Neuron (in vitro differentiated cells): ENCODE data around the gene PKP1.

Experiments
- H2AFZ ChIP-seq: one replicate; pipeline ENCODE4 v1.6.1; 2013; ENCODE audit warnings: low read depth, mild to moderate bottlenecking, inconsistent platforms, low read length, moderate library complexity
- H3K27me3 ChIP-seq: one replicate; pipeline ENCODE4 v1.6.1; 2013; ENCODE audit warnings: low read length; ENCODE audit not compliant: insufficient read depth
- H3K36me3 ChIP-seq: one replicate; pipeline ENCODE4 v1.6.1; 2013; ENCODE audit warnings: low read length; ENCODE audit not compliant: insufficient read depth
- H3K4me1 ChIP-seq: one replicate; pipeline ENCODE4 v1.6.1; 2013; ENCODE audit warnings: low read length; ENCODE audit not compliant: insufficient read depth
- H3K4me3 ChIP-seq: 2 replicates; pipeline ENCODE4 v1.5.1; 2013; ENCODE audit warnings: mild to moderate bottlenecking, low read length, moderate library complexity
- H3K9me3 ChIP-seq: one replicate; pipeline ENCODE4 v1.6.1; 2013; ENCODE audit warnings: low read length

The PKP1 gene

GRCh38 chr1:201310251-201310985 is 27.1 kb downstream of the PKP1 start:
- no peak overlapping the region for H2AFZ ChIP-seq
- no peak overlapping the region for H3K4me3 ChIP-seq
- H3K9me3 ChIP-seq: no peaks in the 10 kb centered on the region
- peaks cover 8% of the 10 kb centered on the region for H3K4me1 ChIP-seq
- peaks cover 28% of the 10 kb centered on the region for H3K27me3 ChIP-seq
- H3K36me3 ChIP-seq: no peaks in the 10 kb centered on the region

GRCh38 chr1:201310986-201311355 is 27.7 kb downstream of the PKP1 start:
- H3K4me3 ChIP-seq: no peak overlapping the region
- no peak overlapping the region for H2AFZ ChIP-seq
- H3K27me3 ChIP-seq: peaks cover 28% of the 10 kb centered on the region
- no peaks in the 10 kb centered on the region for H3K9me3 ChIP-seq
- H3K36me3 ChIP-seq: no peaks in the 10 kb centered on the region
- peaks cover 8% of the 10 kb centered on the region for H3K4me1 ChIP-seq

DNA sequence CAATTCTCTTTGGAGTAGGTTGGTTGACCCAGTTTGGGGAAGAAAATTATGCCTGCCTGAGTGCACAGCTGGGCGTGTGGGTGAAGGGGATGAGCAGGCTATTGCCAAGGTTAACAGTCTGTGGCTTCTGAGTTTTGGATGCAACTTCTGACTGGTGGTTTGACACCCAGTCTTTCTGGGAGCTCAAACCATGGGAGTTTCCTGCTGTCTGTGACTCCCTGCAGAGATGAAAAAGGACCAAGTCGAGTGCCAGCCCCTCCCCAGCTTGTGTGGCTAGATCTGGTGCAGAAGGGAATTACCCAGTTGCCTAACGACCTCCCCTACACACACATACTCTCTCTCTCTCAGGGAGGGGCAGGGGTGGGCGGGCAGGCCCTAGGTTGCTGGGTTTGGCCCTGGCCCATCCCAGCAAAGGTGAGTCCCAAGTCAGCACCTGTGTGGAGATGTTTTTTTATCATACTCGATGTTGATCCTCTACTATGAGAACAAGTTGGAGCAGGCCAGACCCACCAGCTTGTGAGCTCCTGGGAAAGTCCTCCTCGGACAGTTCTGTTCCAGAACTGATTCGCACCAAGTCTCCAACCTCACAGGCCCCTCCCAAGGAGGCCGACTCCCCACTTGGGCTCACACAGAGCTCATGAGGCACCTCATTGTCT is 28.2 kb downstream of the PKP1 start:
- Histone ChIP-seq H3K4me1 (peaks cover 8% of the 10 kb centered on the region), H3K27me3 (peaks cover 31% of the 10 kb centered on the region), H3K36me3 (no peaks in the 10 kb centered on the region), H3K4me3 (no peak overlapping the region), H2AFZ (no peak overlapping the region), H3K9me3 (no peaks in the 10 kb centered on the region)

- H3K36me3 ChIP-seq: no peaks in the 10 kb centered on the region
- no peaks in the 10 kb centered on the region for H3K9me3 ChIP-seq
- no peak overlapping the region for H2AFZ ChIP-seq
- H3K4me3 ChIP-seq: no peak overlapping the region
- peaks cover 30% of the 10 kb centered on the region for H3K27me3 ChIP-seq
- peaks cover 8% of the 10 kb centered on the region for H3K4me1 ChIP-seq
Observed at GRCh38 chr1:201312298-201312697, 29.0 kb downstream of the PKP1 start.

- Histone ChIP-seq H3K4me1 (peaks cover 8% of the 10 kb centered on the region), H3K4me3 (no peak overlapping the region), H2AFZ (no peak overlapping the region), H3K9me3 (no peaks in the 10 kb centered on the region), H3K36me3 (no peaks in the 10 kb centered on the region), H3K27me3 (peaks cover 31% of the 10 kb centered on the region)
Observed at GRCh38 chr1:201313086-201313485, 29.8 kb downstream of the PKP1 start.

- H3K9me3 ChIP-seq: no peaks in the 10 kb centered on the region
- H3K36me3 ChIP-seq: no peaks in the 10 kb centered on the region
- H3K27me3 ChIP-seq: peaks cover 26% of the 10 kb centered on the region
- H2AFZ ChIP-seq: no peak overlapping the region
- H3K4me3 ChIP-seq: no peak overlapping the region
- no peaks in the 10 kb centered on the region for H3K4me1 ChIP-seq
Observed at GRCh38 chr1:201316556-201316955, 33.2 kb downstream of the PKP1 start.

- H3K9me3 ChIP-seq: no peaks in the 10 kb centered on the region
Observed at GRCh38 chr1:201317551-201317950, 34.2 kb downstream of the PKP1 start.

DNA sequence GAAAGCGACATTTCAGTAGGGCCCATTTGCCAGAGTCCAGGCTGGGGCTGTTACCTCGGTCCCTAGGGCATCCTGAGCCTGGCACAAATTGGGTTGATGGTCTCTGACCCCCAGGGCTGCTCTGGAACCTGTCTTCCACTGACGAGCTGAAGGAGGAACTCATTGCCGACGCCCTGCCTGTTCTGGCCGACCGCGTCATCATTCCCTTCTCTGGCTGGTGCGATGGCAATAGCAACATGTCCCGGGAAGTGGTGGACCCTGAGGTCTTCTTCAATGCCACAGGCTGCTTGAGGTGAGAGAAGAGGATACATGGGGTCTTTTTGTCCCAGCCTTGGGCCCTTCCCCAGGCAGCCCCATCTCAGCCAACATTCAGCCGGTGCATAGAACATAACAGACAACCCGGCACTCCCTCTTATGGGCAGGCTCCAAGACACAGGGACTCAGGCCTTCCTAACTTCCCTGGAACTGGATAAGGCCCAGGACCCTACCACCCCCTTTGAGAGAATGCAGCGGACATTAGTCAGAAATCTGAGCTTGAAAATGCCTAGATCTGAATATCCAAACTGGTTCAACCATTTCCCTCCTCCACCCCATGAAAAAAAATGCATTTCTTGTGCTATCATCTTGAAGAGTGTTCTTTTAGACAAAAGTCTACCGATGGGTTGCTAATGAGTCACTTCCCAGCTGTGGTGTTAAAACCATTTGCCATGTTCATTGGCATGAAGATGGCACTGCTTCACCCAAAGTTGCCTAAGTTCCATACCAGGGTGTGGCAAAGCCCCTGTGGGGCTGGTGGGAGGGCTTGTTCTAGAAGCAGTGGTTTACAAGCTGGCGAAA is 35.4 kb downstream of the PKP1 start:
- H3K36me3 ChIP-seq: no peaks in the 10 kb centered on the region

More at GRCh38 chr1:201317551-201317950, 34.2 kb downstream of the PKP1 start:
- no peak overlapping the region for H2AFZ ChIP-seq
- no peaks in the 10 kb centered on the region for H3K4me1 ChIP-seq
- no peak overlapping the region for H3K4me3 ChIP-seq
- H3K36me3 ChIP-seq: no peaks in the 10 kb centered on the region
- peaks cover 21% of the 10 kb centered on the region for H3K27me3 ChIP-seq

GRCh38 chr1:201319631-201320030 is 36.3 kb downstream of the PKP1 start:
- Histone ChIP-seq H3K4me1 (no peaks in the 10 kb centered on the region), H2AFZ (no peak overlapping the region), H3K9me3 (no peaks in the 10 kb centered on the region), H3K27me3 (peaks cover 27% of the 10 kb centered on the region), H3K4me3 (no peak overlapping the region), H3K36me3 (no peaks in the 10 kb centered on the region)

More for the DNA sequence above, 35.4 kb downstream of the PKP1 start:
- Histone ChIP-seq H3K4me1 (no peaks in the 10 kb centered on the region), H3K4me3 (no peak overlapping the region), H3K27me3 (peaks cover 25% of the 10 kb centered on the region), H3K9me3 (no peaks in the 10 kb centered on the region), H2AFZ (no peak overlapping the region)

- Histone ChIP-seq H2AFZ (no peak overlapping the region), H3K4me3 (no peak overlapping the region), H3K9me3 (no peaks in the 10 kb centered on the region), H3K4me1 (no peaks in the 10 kb centered on the region), H3K27me3 (peaks cover 27% of the 10 kb centered on the region), H3K36me3 (no peaks in the 10 kb centered on the region)
Observed at GRCh38 chr1:201320168-201320788, 37.0 kb downstream of the PKP1 start.

- Histone ChIP-seq H3K9me3 (no peaks in the 10 kb centered on the region), H3K36me3 (no peaks in the 10 kb centered on the region), H3K4me1 (no peaks in the 10 kb centered on the region), H2AFZ (no peak overlapping the region), H3K27me3 (peaks cover 22% of the 10 kb centered on the region), H3K4me3 (no peak overlapping the region)
Observed at GRCh38 chr1:201321826-201322390, 38.6 kb downstream of the PKP1 start.

- Histone ChIP-seq H2AFZ (no peak overlapping the region), H3K36me3 (no peaks in the 10 kb centered on the region), H3K9me3 (no peaks in the 10 kb centered on the region), H3K27me3 (peaks cover 17% of the 10 kb centered on the region), H3K4me1 (no peaks in the 10 kb centered on the region), H3K4me3 (no peak overlapping the region)
Observed at GRCh38 chr1:201322653-201323510, 39.6 kb downstream of the PKP1 start.
